Activated naive CD4-positive, alpha-beta T cell treated with anti-CD3 and anti-CD28 coated beads, Interleukin-2, amount 10 ng/mL, durations not matched to agents 5 hours and 36 hours (primary cell): ENCODE measurements around the gene GPX5. TPM values are rescaled to one million over a fixed set of nuclear protein-coding genes. Genes with fewer than 3 reads are reported as not detected.

ENCODE experiments used
- total RNA-seq, 2 experiments: library from RNA; stranded (reverse); gene quantifications; one replicate each; pipeline ENCODE4 v1.2.3, GENCODE V29; 2021

The GPX5 gene, protein sequence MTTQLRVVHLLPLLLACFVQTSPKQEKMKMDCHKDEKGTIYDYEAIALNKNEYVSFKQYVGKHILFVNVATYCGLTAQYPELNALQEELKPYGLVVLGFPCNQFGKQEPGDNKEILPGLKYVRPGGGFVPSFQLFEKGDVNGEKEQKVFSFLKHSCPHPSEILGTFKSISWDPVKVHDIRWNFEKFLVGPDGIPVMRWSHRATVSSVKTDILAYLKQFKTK
- total RNA-seq = not detected

DNA sequence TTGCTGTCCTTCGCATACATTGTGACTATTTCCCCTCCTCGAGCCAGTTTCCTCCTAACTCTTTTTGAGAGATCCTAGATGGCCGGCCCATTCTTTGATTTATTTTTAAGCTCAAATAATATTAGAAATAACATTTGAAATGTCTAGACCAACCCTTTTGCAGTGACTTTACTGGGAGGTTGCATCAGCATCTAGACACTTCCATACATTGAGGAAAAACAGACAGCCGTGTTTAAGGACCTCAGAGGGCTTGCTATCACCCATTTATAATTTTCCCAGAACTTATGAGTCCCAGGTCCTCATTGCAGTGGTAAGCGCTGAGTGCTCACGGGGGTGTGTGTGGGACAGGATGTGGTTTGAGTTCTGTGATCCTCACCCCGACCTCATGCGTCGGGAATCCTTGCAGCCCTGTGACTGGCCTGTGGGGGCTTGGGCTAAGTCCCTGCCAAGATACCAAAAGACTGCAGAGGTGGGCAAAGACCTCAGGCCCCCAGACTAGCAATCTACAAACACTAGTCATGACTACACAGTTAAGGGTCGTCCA lies at the start of gene GPX5:
GPX5 (plus strand) TSS at position 386 of the 544 bp plus-strand sequence; CDS start at position 519, 133 bp downstream.

GRCh38 chr6:28515676-28516075 lies 10.0 kb upstream of the GPX5 start, which contains the start of gene GPX6:
GPX6 (minus strand) TSS chr6:28515793; CDS start chr6:28515743, 50 bp downstream.

Other genes starting within 250 kb of the GPX5 start
- 1 to 10 TPM; 1.1 to 1.2 TPM for gene PGBD1, start 244.3 kb upstream of the GPX5 start, total RNA-seq
- 1 to 10 TPM; 1.0 to 1.2 TPM for gene ZSCAN31, start 189.7 kb upstream of the GPX5 start, total RNA-seq
- 1 to 10 TPM; 6.3 to 6.6 TPM for gene ZKSCAN3, start 175.9 kb upstream of the GPX5 start, total RNA-seq
- gene ZSCAN12, start 126.1 kb upstream of the GPX5 start, total RNA-seq = 1 to 10 TPM; 7.2 to 7.4 TPM
- 1 to 10 TPM; 1.6 to 1.8 TPM for gene ZSCAN23, start 82.4 kb upstream of the GPX5 start, total RNA-seq
- not detected for gene GPX6, start 10.1 kb upstream of the GPX5 start, total RNA-seq